ENCODE measurements around the gene CRB3.
"Not testable (repeated sequence)": the region's sequence is repeated elsewhere in the genome, so short reads cannot be mapped to it uniquely, and the experiment has no call there.

Gene CRB3

GRCh38 chr19:6464070-6464873 lies at the start of gene CRB3:
CRB3 (plus strand) TSS chr19:6464271; CDS start chr19:6464702, 431 bp downstream.
- no peak for DNase-seq (ENCODE audit: low read depth in 3 of 3)

- no peak for DNase-seq (ENCODE audit: low read depth in 3 of 3)
Observed at GRCh38 chr19:6414793-6415590, 49.1 kb upstream of the CRB3 start.

- no peak for DNase-seq (ENCODE audit: low read depth in 3 of 3)
Observed at GRCh38 chr19:6415591-6416190, 48.4 kb upstream of the CRB3 start.

GRCh38 chr19:6416658-6417405 lies 47.2 kb upstream of the CRB3 start:
- no peak for DNase-seq (ENCODE audit: low read depth in 3 of 3)

- no peak for DNase-seq (ENCODE audit: low read depth in 3 of 3)
Observed at GRCh38 chr19:6417713-6418561, 46.1 kb upstream of the CRB3 start.

- no peak for DNase-seq (ENCODE audit: low read depth in 3 of 3)
Observed at GRCh38 chr19:6418562-6418932, 45.5 kb upstream of the CRB3 start.

- DNase-seq (ENCODE audit: low read depth in 3 of 3) = no peak
Observed at GRCh38 chr19:6421075-6422014, 42.7 kb upstream of the CRB3 start.

- DNase-seq (ENCODE audit: low read depth in 3 of 3) = peak in 1 of 3 experiments; percentile 40
Observed at GRCh38 chr19:6423499-6424194, 40.4 kb upstream of the CRB3 start.

GRCh38 chr19:6424195-6424938 lies 39.7 kb upstream of the CRB3 start, which contains the start of gene KHSRP:
KHSRP (minus strand) TSS chr19:6424811; CDS start chr19:6424701, 110 bp downstream.
- DNase-seq (ENCODE audit: low read depth in 3 of 3) = peak in 1 of 3 experiments; percentile 26

GRCh38 chr19:6424939-6425731 lies 38.9 kb upstream of the CRB3 start:
- DNase-seq (ENCODE audit: low read depth in 3 of 3) = peak; percentile 97 to 99 (median 99)

GRCh38 chr19:6425732-6426620 lies 38.1 kb upstream of the CRB3 start:
- no peak for DNase-seq (ENCODE audit: low read depth in 3 of 3)

- DNase-seq (ENCODE audit: low read depth in 3 of 3) = no peak
Observed at GRCh38 chr19:6427131-6427530, 36.9 kb upstream of the CRB3 start.

- not testable (repeated sequence) for DNase-seq (ENCODE audit: low read depth in 3 of 3)
Observed at GRCh38 chr19:6428692-6429418, 35.2 kb upstream of the CRB3 start.

- DNase-seq (ENCODE audit: low read depth in 3 of 3) = no peak
Observed at GRCh38 chr19:6429419-6430221, 34.5 kb upstream of the CRB3 start.

GRCh38 chr19:6431891-6432290 lies 32.2 kb upstream of the CRB3 start:
- DNase-seq (ENCODE audit: low read depth in 3 of 3) = no peak
